HG02642 (cell line): ENCODE measurements around the gene UPK3BL2.
A peak's percentile ranks its signal among the peaks of the same experiment; 100 is the strongest.
"Not testable (repeated sequence)": the region's sequence is repeated elsewhere in the genome, so short reads cannot be mapped to it uniquely, and the experiment has no call there.

Experiments
- ATAC-seq: cut with Tn5 transposase; IDR thresholded peaks from one replicate; pipeline ENCODE4 v1.9.1; 2021; ENCODE audit warnings: mild to moderate bottlenecking; ENCODE audit not compliant: unreplicated experiment, poor library complexity

UPK3BL2 gene, protein sequence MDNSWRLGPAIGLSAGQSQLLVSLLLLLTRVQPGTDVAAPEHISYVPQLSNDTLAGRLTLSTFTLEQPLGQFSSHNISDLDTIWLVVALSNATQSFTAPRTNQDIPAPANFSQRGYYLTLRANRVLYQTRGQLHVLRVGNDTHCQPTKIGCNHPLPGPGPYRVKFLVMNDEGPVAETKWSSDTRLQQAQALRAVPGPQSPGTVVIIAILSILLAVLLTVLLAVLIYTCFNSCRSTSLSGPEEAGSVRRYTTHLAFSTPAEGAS

DNA sequence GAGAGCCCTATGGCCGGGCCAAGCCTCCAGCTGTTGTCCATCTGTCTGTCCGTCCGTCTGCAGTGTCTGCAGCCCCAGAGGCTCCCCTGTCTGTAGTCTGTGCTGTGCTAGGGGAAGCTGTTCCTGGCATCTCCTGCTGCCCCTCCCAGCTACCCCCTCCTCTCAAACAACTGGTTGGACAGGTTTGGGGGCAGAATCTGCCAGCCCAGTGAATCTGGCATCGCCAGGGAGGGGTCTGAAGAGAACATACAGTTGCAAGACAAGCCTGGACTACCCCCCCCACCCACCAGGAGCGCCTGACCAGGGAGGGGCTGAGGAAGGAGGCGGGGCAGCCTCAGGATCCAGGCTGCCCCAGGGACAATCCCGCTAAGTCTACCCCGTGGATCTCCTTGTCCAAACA lies at the start of gene UPK3BL2:
Gene UPK3BL2 (minus strand): TSS at position 101 of the 400 bp plus-strand sequence. CDS start 60 bp downstream, at position 41.
- ATAC-seq = not testable (repeated sequence)

DNA sequence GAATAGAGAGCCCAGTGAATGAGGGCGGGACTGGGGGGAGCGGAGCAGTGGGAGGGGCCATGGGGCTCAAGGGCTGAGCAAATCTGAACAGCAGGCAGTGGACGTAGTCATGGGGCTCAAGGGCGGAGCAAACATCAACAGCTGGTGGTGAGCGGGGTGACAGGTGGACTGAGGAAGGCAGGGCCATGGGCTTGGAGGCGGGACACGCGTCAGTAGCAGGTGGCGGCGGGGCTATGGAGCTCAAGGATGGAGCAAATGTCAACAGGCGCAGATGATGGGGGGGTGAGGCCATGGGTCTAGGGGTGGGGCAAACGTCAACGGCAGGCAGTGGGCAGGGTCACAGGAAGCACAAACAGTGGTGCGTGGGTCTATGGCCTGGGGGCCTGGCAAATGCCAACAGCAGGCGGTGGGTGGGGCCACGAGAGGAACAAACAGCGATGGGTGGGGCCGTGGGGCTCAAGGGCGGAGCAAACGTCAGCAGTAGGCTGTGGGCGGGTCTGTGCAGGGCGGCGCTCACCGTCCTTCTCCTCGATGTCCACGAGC lies 49.1 kb upstream of the UPK3BL2 start:
- peak; percentile 42 for ATAC-seq

DNA sequence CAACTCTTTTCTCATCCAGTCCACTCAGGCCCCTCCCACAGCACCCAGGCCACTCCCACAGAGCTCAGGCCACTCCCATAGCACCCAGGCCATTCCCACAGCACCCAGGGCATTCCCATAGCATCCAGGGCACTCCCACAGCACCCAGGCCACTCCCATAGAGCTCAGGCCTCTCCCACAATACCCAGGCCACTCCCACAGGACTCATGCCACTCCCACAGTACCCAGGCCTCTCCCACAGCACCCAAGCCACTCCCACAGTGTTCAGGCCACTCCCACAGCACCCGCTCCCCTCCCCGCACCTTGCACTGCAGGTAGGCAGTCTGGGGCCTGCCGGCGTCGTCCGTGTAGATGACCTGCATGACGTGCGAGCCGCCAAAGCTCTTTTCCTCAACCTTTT lies 46.4 kb upstream of the UPK3BL2 start:
- ATAC-seq = peak; percentile 58

DNA sequence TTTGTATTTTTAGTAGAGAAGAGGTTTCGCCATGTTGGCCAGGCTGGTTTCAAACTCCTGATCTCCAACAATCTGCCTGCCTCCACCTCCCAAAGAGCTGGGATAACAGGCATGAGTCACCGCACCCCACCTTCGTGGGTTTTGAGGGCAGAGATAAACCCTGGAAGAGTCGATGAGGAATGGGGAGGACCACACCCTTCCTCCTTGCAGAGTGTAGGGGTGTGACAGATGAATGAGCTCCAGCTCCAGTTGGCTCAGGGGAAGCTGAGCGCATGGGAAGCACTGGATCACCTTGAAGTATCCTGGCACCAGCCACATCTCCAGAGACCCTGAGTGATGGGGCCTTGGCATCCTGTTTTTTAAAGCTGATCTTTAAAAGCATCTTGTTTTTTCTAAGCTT lies 40.0 kb upstream of the UPK3BL2 start:
- not testable (repeated sequence) for ATAC-seq

DNA sequence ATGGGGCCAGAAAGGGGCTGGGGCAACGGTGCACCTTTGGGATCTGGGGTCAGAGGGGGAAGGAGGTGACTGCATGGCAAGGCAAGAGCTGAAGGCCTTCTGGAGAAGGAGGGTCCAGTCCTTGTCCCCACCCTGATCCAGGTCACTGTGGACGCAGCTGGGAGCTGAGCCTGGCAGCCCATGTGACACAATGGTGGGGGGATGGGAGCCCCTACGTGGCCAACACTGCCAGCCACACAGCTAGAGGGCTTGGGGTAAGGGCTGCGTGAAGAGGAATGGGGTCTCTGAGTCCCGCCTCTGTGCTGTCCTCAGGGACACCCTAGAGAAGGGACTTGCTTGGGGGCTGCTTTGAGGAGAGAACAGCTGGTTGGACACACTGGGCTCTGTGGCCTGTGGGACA lies 38.2 kb upstream of the UPK3BL2 start:
- ATAC-seq = not testable (repeated sequence)

DNA sequence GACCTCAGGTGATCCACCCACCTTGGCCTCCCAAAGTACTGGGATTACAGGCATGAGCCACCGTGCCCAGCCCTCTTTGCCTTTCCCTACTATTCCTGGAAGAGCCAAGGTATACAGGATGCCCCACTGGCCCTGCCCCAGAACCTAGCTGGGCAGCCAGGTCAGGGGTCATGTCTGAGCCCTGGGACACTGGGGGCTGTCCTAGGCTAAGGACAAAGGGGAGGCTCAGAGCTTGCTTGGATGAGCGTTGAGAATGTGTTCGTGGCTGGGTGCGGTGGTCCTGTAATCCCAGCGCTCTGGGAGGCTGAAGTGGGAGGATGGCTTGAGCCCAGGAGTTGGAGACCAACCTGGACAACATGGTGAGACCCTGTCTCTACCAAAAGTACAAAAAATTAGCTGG lies 35.0 kb upstream of the UPK3BL2 start:
- not testable (repeated sequence) for ATAC-seq

DNA sequence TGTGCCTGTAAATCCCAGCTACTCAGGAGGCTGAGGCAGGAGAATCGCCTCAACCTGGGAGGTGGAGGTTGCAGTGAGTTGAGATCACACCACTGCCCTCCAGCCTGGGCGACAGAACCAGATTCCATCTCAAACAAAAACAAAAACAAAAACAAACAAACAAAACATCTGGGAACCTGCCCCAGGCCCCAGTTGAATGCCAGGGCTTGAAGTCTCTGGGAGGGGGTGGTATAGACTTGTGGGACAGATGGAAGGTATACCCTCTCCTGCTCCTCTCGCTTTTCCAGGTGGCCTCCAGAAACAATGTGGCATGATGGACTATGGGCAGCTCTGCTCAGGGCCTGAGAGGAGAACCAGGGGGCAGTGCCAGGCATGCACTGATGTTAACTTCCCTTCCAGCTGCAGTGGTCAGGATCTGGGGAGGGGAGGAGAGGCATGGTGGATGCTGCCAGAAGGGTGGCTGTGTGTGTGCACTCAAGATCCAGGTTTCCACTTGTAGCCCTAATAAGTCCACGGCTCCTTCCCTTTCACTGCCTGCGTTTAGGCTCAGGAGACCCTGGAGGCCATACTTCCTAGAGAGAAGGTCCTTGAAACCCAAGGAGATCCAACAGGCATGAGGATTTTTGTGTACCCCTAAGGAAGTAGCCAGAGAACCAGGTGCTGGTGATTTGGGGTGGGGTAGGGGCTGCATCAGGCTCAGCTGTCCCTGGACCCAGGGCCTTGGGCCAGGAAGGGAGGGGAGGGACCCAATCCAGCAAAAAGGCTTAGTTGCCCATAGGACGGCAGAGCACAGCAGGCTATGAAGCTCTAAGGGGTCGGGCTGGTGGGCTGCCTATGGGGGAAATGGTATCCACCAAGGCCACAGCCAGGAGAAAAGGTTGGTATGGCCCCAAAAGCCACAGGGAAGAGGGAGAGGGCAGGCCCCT lies 34.1 kb upstream of the UPK3BL2 start:
- ATAC-seq = not testable (repeated sequence)

DNA sequence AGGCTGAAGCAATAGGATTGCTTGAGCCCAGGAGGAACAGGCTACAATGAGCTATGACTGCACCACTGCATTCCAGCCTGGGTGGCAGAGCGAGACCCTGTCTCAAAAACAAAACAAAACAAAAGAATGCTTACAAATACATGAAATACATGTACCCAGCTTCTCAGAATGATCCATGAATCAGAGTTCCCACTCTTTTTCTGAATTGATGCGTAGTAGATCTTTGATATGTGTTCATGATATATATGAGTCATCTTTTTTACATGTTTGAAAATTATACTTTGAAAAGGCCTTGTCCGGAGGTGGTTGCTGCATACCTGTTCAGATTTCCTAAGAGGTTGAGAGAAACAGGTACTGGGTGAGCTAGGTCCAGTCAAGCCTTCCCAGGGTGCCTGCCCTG lies 32.9 kb upstream of the UPK3BL2 start:
- not testable (repeated sequence) for ATAC-seq

DNA sequence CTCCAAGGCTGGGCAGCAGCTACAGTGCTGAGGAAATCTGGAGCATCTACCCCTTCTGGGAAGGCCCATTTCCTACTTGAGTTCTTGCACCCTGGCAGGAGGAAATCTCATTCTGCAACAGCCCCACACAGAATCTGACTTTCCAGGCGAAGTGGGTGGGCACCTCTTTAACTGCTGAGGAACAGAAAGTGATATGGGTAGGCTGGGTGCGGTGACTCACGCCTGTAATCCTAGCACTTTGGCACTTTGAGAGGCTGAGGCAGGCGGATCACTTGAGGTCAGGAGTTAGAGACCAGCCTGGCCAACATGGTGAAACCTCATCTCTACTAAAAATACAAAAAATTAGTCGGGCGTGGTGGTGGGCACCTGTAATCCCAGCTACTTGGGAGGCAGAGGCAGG lies 31.1 kb upstream of the UPK3BL2 start:
- ATAC-seq = not testable (repeated sequence)

DNA sequence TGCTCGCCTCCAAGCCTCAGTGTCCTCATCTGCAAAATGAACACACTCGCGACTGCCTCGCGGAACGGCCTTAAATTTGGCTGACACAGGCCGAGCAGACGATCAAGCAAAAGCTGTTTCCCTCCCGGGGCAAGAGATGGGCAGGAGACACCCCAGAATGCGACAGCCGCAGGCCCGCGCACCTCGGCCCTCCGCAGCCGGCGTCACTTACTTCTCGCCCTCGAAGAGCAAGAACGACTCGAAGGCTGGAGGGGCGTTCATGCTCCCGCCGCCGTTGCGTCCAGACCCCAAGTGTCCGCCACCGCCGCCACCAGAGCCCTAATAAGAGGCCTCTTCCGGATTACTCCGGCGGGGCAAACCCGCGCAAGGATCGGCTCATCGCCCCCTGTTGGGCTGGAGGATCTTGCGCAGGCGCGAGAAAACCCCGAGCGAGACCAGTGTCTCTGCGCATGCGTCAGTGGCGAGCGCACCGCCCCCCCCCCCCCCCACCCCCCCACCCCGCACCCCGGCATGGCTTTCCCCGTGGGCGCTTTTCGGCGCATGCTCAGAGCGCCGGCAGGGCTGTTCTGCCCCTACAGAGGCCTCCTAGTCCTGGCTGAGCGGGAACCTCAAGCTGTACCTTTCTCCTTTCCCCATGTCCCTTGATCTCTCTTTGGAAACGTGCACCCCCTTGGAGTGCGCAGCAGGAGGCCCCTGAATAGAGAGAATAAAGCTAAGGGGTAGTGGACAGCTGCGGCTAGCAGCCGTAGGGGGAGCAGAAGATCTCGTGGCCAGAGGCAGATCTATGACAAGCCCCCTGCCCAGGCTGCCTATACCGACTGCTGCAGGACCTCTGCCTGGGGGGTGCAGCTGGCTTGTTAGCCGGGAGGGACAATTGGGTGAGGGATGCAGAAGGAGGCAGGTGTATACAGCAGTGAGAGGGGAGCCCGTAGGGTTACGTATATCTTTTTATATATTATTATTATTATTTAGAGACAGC lies 29.1 kb upstream of the UPK3BL2 start, which contains the start of gene POLR2J3:
Gene POLR2J3 (minus strand): TSS at position 323 of the 979 bp plus-strand sequence. CDS start 62 bp downstream, at position 261.
- ATAC-seq = peak; percentile 98

DNA sequence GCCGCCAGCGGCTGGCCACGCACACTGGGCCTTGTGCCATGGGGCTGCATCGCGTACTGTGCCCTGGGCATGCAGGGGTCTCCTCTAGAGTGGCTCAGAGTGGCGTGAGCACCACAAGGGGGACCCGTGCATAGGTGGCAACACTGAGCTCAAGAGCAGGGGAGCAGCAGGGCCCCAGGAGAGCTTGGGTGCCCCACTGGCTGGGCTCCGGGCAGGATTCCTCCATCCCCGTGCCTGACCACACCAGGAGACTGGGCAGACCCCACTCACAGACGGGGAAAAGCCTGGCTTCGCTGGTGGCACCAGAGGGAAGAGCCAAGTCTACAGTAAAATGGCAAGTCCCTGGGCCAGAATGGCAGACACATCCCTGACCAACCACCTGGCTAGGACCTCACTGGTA lies 25.1 kb upstream of the UPK3BL2 start:
- not testable (repeated sequence) for ATAC-seq

DNA sequence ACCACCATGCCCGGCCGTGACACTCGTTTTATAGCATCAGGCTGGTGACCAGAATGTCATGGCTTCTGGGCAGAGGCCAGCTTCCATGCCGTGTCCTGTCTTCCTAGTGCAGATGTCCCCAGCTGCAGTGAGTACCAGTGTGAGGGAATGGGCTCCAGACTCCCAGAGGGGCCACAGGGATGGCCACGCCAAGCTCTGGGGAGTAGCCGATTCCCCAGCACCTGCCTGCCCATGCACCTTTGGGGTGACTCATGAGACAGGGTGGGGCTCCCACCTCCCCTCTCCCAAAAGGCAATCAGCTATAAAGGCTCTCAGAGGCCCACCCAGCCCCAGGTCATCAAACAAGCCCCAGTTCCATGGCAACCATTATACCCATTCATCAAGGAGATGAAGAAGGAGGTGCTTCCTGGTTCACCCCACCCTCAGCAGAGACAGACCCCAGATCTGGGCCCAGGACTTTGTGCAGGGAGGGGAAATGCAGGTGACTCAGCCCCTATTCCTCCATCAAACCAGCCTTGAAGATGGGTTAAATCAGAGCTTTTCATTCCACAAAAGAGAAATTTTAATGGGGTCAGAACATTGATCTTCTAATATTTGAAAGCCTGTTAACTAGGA lies 7.4 kb upstream of the UPK3BL2 start, which contains the start of gene SPDYE2:
Gene SPDYE2 (plus strand): TSS at position 419 of the 615 bp plus-strand sequence. CDS start 2,030 bp downstream, outside the sequence.
- ATAC-seq = not testable (repeated sequence)

DNA sequence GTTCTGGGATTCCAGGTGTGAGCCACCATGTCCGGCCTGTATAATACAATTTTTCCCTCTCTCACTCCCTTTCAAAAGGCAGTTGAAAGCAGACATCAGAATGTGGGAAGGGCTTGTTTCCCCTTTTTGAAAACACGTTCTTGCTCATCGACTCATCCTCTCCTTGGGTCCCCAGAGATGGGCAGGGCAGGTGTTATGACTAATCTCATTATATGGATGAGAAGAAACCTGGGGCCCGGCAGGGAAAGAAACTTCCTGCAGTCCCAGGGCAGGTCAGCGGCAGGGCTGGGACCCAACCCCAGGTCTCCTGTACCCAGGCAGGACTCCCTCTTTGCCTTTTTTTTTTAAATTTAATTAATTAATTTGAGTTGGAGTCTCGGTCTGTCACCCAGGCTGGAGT lies 2.9 kb upstream of the UPK3BL2 start:
- peak; percentile 66 for ATAC-seq

DNA sequence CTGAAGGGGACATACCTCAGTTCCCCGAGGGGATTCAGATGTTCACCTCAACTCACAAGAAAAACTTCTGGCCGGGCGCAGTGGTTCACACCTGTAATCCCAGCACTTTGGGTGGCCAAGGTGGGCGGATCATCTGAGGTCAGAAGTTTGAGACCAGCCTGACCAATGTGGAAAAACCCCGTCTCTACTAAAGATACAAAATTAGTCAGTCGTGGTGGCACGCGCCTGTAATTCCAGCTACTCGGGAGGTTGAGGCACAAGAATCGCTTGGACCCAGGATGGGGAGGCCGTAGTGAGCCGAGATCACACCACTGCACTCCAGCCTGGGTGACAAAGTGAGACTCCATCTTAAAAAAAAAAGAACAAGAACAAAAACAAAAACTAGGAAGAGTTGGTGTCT lies 1.8 kb upstream of the UPK3BL2 start:
- not testable (repeated sequence) for ATAC-seq

DNA sequence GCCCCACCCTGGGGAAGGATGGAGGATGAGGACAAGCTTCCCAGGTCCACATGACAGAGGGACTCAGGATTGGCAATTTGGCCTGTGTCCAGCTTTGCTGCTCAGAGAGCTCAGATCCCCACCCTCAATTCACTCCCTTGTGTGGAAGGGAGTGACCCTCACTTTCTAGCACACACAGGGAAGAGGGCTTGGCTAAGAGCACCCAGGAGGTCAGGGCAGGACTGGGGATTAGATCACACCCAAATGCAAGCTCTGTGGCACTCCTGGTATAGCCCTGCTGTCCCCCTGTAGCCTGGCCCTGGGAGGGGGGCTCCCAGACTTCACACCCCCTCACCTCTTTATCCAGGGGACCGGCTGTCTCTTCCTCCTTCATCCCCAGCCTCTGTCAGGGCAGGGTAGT lies 876 bp upstream of the UPK3BL2 start:
- ATAC-seq = not testable (repeated sequence)

DNA sequence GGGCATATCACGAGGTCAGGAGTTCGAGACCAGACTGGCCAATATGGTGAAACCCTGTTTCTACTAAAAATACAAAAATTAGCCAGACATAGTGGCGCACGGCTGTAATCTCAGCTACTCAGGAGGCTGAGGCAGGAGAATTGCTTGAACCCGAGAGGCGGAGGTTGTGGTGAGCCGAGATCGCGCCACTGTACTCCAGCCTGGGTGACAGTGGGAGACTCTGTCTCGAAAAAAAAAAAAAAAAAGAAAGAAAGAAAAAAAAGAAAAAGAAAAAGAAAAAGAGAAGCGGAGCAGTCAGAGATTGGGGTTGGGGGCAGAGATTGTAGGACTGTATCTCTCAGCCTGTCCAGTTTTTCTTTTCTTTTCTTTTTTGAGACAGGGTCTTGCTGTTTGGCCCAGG lies 725 bp downstream of the UPK3BL2 start:
- ATAC-seq = not testable (repeated sequence)

DNA sequence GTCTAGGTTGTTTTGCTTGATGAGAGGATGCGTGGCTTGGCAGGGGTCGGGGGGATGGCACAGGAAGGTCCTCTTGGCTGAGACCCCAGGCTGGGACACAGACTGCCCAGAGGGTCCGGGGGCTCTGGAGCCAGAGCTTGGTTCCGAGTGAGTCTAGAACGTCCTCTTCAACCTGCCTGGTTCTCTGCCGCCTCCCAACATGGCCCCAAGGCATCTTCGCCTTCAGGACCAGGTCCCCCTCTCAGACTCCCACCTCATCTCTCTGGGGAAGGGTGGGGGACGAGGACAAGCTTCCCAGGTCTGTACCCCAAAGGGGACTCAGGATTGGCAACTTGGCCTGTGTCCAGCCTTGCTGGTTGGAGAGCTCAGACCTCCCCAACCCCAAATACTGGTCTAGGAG lies 1.4 kb downstream of the UPK3BL2 start:
- not testable (repeated sequence) for ATAC-seq

DNA sequence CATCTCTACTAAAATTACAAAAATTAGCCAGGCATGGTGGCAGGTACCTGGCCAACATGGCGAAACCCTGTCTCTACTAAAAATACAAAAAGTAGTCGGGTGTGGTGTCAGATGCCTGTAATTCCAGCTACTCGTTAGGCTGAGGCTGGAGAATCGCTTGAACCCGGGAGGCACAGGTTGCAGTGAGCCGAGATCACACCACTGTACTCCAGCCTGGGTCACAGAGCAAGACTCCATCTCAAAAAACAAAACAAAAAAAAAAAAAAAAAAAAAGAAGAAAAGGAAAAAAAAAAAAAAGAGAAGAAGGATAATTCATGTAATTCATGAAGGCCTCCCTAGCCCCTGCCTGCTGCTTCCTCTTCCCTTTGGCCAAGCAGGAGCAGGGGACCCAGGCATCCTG lies 2.9 kb downstream of the UPK3BL2 start:
- not testable (repeated sequence) for ATAC-seq

DNA sequence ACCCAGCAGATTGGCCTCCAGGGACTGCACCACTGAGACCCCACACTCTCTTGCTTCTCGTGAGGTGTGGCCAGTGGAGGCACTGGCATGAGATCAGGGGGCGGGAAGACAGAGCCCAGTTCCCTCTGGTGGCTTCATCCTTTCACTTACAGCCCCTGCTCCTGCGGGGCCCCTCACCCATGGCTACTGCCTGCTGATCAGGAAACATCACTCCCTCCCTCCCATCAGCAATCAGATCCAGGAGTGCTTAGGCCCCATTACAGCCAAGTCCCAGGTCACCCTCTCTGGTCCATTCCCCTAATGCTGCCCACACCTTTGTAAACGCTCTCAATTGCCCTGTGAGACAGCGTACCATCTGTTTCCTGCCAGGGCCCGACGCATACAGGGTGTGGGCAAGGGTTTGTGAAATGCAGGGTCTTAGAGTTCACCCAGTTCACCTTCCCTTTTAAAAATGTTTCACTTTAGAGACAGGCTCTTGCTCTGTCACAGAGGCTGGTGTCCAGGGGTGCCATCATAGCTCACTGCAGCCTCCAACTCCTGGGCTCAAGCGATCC lies 8.4 kb downstream of the UPK3BL2 start:
- ATAC-seq = not testable (repeated sequence)
